ENCODE measurements around the gene GPR156.
"Not testable (repeated sequence)": the region's sequence is repeated elsewhere in the genome, so short reads cannot be mapped to it uniquely, and the experiment has no call there.

GPR156 gene

GRCh38 chr3:120160050-120160449, 125.0 kb downstream of the GPR156 start:
- DNase-seq (ENCODE audit: low spot score) = no peak

GRCh38 chr3:120157681-120158080, 127.3 kb downstream of the GPR156 start:
- DNase-seq (ENCODE audit: low spot score) = no peak

GRCh38 chr3:120157113-120157512, 127.9 kb downstream of the GPR156 start:
- DNase-seq (ENCODE audit: low spot score) = no peak

- DNase-seq (ENCODE audit: low spot score) = no peak
Measured at GRCh38 chr3:120156699-120157098, 128.3 kb downstream of the GPR156 start.

- DNase-seq (ENCODE audit: low spot score) = not testable (repeated sequence)
Measured at GRCh38 chr3:120155694-120156093, 129.3 kb downstream of the GPR156 start.

GRCh38 chr3:120155108-120155507, 129.9 kb downstream of the GPR156 start:
- DNase-seq (ENCODE audit: low spot score) = no peak

GRCh38 chr3:120153294-120153693, 131.7 kb downstream of the GPR156 start:
- no peak for DNase-seq (ENCODE audit: low spot score)

- DNase-seq (ENCODE audit: low spot score) = no peak
Measured at GRCh38 chr3:120151791-120152190, 133.2 kb downstream of the GPR156 start.

- DNase-seq (ENCODE audit: low spot score) = no peak
Measured at GRCh38 chr3:120148187-120148949, 136.7 kb downstream of the GPR156 start.

- peak; percentile 55 for DNase-seq (ENCODE audit: low spot score)
Measured at GRCh38 chr3:120147072-120147871, 137.8 kb downstream of the GPR156 start.

GRCh38 chr3:120145542-120146285, 139.3 kb downstream of the GPR156 start:
- DNase-seq (ENCODE audit: low spot score) = peak; percentile 14

- no peak for DNase-seq (ENCODE audit: low spot score)
Measured at GRCh38 chr3:120144267-120144666, 140.8 kb downstream of the GPR156 start.

GRCh38 chr3:120143676-120144075, 141.3 kb downstream of the GPR156 start:
- DNase-seq (ENCODE audit: low spot score) = no peak

GRCh38 chr3:120142236-120142635, 142.8 kb downstream of the GPR156 start:
- DNase-seq (ENCODE audit: low spot score) = no peak

- no peak for DNase-seq (ENCODE audit: low spot score)
Measured at GRCh38 chr3:120140098-120140742, 144.8 kb downstream of the GPR156 start.

- DNase-seq (ENCODE audit: low spot score) = no peak
Measured at GRCh38 chr3:120139140-120139539, 145.9 kb downstream of the GPR156 start.

- DNase-seq (ENCODE audit: low spot score) = no peak
Measured at GRCh38 chr3:120137548-120137947, 147.5 kb downstream of the GPR156 start.

- no peak for DNase-seq (ENCODE audit: low spot score)
Measured at GRCh38 chr3:120130656-120131055, 154.4 kb downstream of the GPR156 start.

- DNase-seq (ENCODE audit: low spot score) = no peak
Measured at GRCh38 chr3:120129718-120130513, 155.1 kb downstream of the GPR156 start.

- DNase-seq (ENCODE audit: low spot score) = no peak
Measured at GRCh38 chr3:120129051-120129450, 156.0 kb downstream of the GPR156 start.

GRCh38 chr3:120125992-120126391, 159.0 kb downstream of the GPR156 start:
- no peak for DNase-seq (ENCODE audit: low spot score)
